GM23338 (cell line): Measurements from ENCODE around the gene GGTLC2. TPM values are rescaled to one million over a fixed set of nuclear protein-coding genes. Genes with fewer than 3 reads are reported as not detected.

ENCODE experiments used
- ATAC-seq: fragments of 200-7000 bp; cut with Tn5 transposase; 3 replicates; pipeline ENCODE4 v1.9.1; 2020
- DNase-seq: peaks from one replicate; pipeline ENCODE4 v3.0.0-alpha.2; 2015; ENCODE audit warnings: low spot score
- H2AFZ ChIP-seq: fragments of 200-600 bp; sonication (generic); 2 replicates; pipeline ENCODE4 v1.8.0; 2016; ENCODE audit warnings: antibody characterized with exemption, mild to moderate bottlenecking, moderate library complexity
- H3F3A ChIP-seq: fragments of 200-600 bp; sonication (generic); replicated peaks from 2 replicates; pipeline ENCODE4 v1.8.0; 2017; ENCODE audit warnings: antibody characterized with exemption, mixed run types, low read depth
- H3K27ac ChIP-seq: fragments of 200-600 bp; sonication (generic); 2 replicates; pipeline ENCODE4 v1.6.1; 2016; ENCODE audit warnings: low read depth
- H3K27me3 ChIP-seq: fragments of 200-600 bp; sonication (generic); 2 replicates; pipeline ENCODE4 v1.8.0; 2016; ENCODE audit warnings: mild to moderate bottlenecking, mixed run types, moderate library complexity; ENCODE audit not compliant: insufficient read depth
- H3K36me3 ChIP-seq: fragments of 200-600 bp; sonication (generic); 2 replicates; pipeline ENCODE4 v1.8.0; 2016; ENCODE audit warnings: mild to moderate bottlenecking; ENCODE audit not compliant: insufficient read depth
- H3K4me1 ChIP-seq: fragments of 200-600 bp; sonication (generic); 2 replicates; pipeline ENCODE4 v1.8.0; 2016; ENCODE audit warnings: mild to moderate bottlenecking, moderate library complexity; ENCODE audit not compliant: insufficient read depth
- H3K4me2 ChIP-seq: fragments of 200-600 bp; sonication (generic); 2 replicates; pipeline ENCODE4 v1.7.1; 2017; ENCODE audit warnings: mixed run types
- H3K4me3 ChIP-seq: fragments of 200-600 bp; sonication (generic); 2 replicates; pipeline ENCODE4 v1.6.1; 2016; ENCODE audit warnings: mixed run types
- H3K79me2 ChIP-seq: fragments of 200-600 bp; sonication (generic); replicated peaks from 2 replicates; pipeline ENCODE4 v1.8.0; 2017; ENCODE audit warnings: mild to moderate bottlenecking; ENCODE audit not compliant: insufficient read depth
- H3K9me2 ChIP-seq: fragments of 200-600 bp; sonication (generic); 2 replicates; pipeline ENCODE4 v1.8.0; 2017; ENCODE audit not compliant: insufficient read depth
- H4K20me1 ChIP-seq: fragments of 200-600 bp; sonication (generic); replicated peaks from 2 replicates; pipeline ENCODE4 v1.8.0; 2017; ENCODE audit warnings: mild to moderate bottlenecking; ENCODE audit not compliant: insufficient read depth
- H3K27ac Mint-ChIP-seq: 2 replicates; pipeline ENCODE4 v1.8.0; 2020; ENCODE audit warnings: inconsistent platforms, mild to moderate bottlenecking, moderate library complexity, mixed read lengths
- H3K27me3 Mint-ChIP-seq: 3 replicates; pipeline ENCODE4 v1.8.0; 2022; ENCODE audit warnings: low read depth, mild to moderate bottlenecking, moderate library complexity, mixed read lengths, inconsistent platforms; ENCODE audit not compliant: insufficient read depth, poor library complexity
- H3K36me3 Mint-ChIP-seq: 3 replicates; pipeline ENCODE4 v1.8.0; 2021; ENCODE audit warnings: low read depth, mild to moderate bottlenecking, inconsistent platforms, moderate library complexity, mixed read lengths
- H3K4me1 Mint-ChIP-seq: 3 replicates; pipeline ENCODE4 v1.8.0; 2020; ENCODE audit warnings: mild to moderate bottlenecking, inconsistent platforms, mixed read lengths
- H3K4me3 Mint-ChIP-seq: 3 replicates; pipeline ENCODE4 v1.8.0; 2021; ENCODE audit warnings: moderate library complexity, mild to moderate bottlenecking, inconsistent platforms, mixed read lengths
- H3K9me3 Mint-ChIP-seq: 3 replicates; pipeline ENCODE4 v1.8.0; 2020; ENCODE audit warnings: moderate library complexity, mild to moderate bottlenecking, inconsistent platforms, mixed read lengths
- CREB1 ChIP-seq: fragments of 250-450 bp; sonication (Bioruptor Pico); IDR thresholded peaks from 2 replicates; pipeline ENCODE4 v1.5.0; 2020; ENCODE audit warnings: low read depth, mild to moderate bottlenecking, moderate library complexity
- EZH2 ChIP-seq: fragments of 200-600 bp; sonication (generic); IDR thresholded peaks from one replicate; pipeline ENCODE4 v1.8.0; 2017; ENCODE audit warnings: antibody characterized with exemption, mild to moderate bottlenecking, low read depth; ENCODE audit not compliant: unreplicated experiment
- EZH2phosphoT487 ChIP-seq: fragments of 200-600 bp; sonication (generic); IDR thresholded peaks from one replicate; pipeline ENCODE4 v1.8.1; 2018; ENCODE audit warnings: antibody characterized with exemption; ENCODE audit not compliant: unreplicated experiment
- JUNB ChIP-seq: IDR thresholded peaks from one replicate; pipeline ENCODE4 v1.6.1; 2016; ENCODE audit warnings: antibody characterized with exemption; ENCODE audit not compliant: unreplicated experiment
- NANOG ChIP-seq: IDR thresholded peaks from 2 replicates; pipeline ENCODE4 v1.6.1; 2016; ENCODE audit warnings: antibody characterized with exemption, borderline replicate concordance
- POLR2AphosphoS5 ChIP-seq: IDR thresholded peaks from 2 replicates; pipeline ENCODE4 v1.6.1; 2016; ENCODE audit warnings: antibody characterized with exemption, low read depth
- STAT1 ChIP-seq: IDR thresholded peaks from one replicate; pipeline ENCODE4 v1.6.1; 2016; ENCODE audit warnings: antibody characterized with exemption; ENCODE audit not compliant: unreplicated experiment
- ZNF114 ChIP-seq: fragments of 250-450 bp; sonication (Bioruptor Pico); IDR thresholded peaks from 2 replicates; pipeline ENCODE4 v1.5.0; 2020; ENCODE audit warnings: mild to moderate bottlenecking, moderate library complexity
- ZNF331 ChIP-seq: fragments of 250-450 bp; sonication (Bioruptor Pico); IDR thresholded peaks from 2 replicates; pipeline ENCODE4 v1.5.0; 2020; ENCODE audit warnings: low read depth, mild to moderate bottlenecking, moderate library complexity
- polyA plus RNA-seq: library from polyadenylated mRNA; unstranded; fragments of >200 nt; fragmentation: Nextera tagmentation; extraction: Ambion mirVana; gene quantifications from 2 replicates; pipeline ENCODE4 v1.2.1, GENCODE V29; 2016
- total RNA-seq: library from RNA; depleted of rRNA; stranded (reverse); fragments of >200 nt; shearing (Covaris generic); gene quantifications from 2 replicates; pipeline ENCODE4 v1.2.3, GENCODE V29; 2014
- TF ChIP-seq, protein P1 (sequence below): IDR thresholded peaks from 2 replicates; pipeline ENCODE4 v1.6.1; 2016; ENCODE audit warnings: antibody characterized with exemption
- TF ChIP-seq, protein P2 (sequence below): IDR thresholded peaks from one replicate; pipeline ENCODE4 v1.6.1; 2018; ENCODE audit warnings: antibody characterized with exemption; ENCODE audit not compliant: unreplicated experiment
- TF ChIP-seq, protein P3 (sequence below), 2 experiments: fragments of 200-600 bp in 1 of 2; sonication (generic) in 1 of 2; conservative IDR thresholded peaks; 2 replicates each; pipeline versions ENCODE4 v1.5.1 to v1.6.1; 2016 to 2017; ENCODE audit warnings: antibody characterized with exemption in 2 of 2, low read depth in 2 of 2, mild to moderate bottlenecking in 2 of 2, moderate library complexity in 1 of 2
- TF ChIP-seq, protein P4 (sequence below): fragments of 250-450 bp; sonication (Bioruptor Pico); IDR thresholded peaks from 2 replicates; pipeline ENCODE4 v1.5.0; 2020; ENCODE audit warnings: mild to moderate bottlenecking, moderate library complexity

Gene GGTLC2
- total and polyA plus RNA-seq, 2 experiments from 2014 or later: not detected

DNA sequence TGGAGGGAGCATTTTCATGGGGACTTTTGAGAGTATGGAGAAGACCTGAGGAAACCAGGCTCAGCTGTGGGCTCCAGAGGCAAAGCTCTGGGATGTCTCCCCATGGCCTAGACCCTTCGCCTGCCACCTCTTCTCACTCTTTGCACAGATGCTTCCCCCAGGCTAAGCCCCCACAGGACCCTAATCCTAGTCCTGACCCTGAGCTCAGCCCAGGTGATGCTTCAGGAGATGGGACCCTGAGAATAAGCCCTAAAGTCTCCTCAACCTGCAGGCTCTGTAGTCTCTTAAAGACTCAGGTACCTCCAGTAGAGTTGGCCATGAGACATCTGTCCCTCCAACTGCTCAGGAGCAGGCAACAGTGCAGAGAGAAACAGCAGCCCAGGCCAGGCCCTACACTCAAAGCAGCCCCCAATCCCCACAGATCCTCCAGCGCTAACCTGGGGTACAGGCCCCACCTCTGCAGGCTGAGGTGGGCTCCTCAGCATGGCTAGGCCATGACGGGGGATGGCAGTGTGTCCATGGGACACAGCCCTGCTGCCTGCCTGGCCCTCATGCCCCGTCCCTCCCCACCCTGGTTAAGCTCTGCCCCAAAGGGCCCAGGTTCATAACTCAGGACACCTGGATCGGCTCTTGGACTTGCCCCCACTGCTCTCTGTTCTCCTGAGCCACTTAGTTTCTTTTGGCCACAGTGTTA is 39.4 kb downstream of the GGTLC2 start:
- peaks cover 5% of the 10 kb centered on the region; the same call in 1 of the 3 replicates for H3K9me3 Mint-ChIP-seq
- peaks cover 74% of the 10 kb centered on the region for H3K27me3 Mint-ChIP-seq
- no peak overlapping the region for H3K4me3 Mint-ChIP-seq
- TF ChIP-seq, protein P1, sequence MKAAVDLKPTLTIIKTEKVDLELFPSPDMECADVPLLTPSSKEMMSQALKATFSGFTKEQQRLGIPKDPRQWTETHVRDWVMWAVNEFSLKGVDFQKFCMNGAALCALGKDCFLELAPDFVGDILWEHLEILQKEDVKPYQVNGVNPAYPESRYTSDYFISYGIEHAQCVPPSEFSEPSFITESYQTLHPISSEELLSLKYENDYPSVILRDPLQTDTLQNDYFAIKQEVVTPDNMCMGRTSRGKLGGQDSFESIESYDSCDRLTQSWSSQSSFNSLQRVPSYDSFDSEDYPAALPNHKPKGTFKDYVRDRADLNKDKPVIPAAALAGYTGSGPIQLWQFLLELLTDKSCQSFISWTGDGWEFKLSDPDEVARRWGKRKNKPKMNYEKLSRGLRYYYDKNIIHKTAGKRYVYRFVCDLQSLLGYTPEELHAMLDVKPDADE: no peak
- TF ChIP-seq NANOG: no peak
- TF ChIP-seq, protein P2, sequence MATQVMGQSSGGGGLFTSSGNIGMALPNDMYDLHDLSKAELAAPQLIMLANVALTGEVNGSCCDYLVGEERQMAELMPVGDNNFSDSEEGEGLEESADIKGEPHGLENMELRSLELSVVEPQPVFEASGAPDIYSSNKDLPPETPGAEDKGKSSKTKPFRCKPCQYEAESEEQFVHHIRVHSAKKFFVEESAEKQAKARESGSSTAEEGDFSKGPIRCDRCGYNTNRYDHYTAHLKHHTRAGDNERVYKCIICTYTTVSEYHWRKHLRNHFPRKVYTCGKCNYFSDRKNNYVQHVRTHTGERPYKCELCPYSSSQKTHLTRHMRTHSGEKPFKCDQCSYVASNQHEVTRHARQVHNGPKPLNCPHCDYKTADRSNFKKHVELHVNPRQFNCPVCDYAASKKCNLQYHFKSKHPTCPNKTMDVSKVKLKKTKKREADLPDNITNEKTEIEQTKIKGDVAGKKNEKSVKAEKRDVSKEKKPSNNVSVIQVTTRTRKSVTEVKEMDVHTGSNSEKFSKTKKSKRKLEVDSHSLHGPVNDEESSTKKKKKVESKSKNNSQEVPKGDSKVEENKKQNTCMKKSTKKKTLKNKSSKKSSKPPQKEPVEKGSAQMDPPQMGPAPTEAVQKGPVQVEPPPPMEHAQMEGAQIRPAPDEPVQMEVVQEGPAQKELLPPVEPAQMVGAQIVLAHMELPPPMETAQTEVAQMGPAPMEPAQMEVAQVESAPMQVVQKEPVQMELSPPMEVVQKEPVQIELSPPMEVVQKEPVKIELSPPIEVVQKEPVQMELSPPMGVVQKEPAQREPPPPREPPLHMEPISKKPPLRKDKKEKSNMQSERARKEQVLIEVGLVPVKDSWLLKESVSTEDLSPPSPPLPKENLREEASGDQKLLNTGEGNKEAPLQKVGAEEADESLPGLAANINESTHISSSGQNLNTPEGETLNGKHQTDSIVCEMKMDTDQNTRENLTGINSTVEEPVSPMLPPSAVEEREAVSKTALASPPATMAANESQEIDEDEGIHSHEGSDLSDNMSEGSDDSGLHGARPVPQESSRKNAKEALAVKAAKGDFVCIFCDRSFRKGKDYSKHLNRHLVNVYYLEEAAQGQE: no peak
- TF ChIP-seq JUNB: no peak
- no peak for TF ChIP-seq ZNF114
- TF ChIP-seq, protein P3, sequence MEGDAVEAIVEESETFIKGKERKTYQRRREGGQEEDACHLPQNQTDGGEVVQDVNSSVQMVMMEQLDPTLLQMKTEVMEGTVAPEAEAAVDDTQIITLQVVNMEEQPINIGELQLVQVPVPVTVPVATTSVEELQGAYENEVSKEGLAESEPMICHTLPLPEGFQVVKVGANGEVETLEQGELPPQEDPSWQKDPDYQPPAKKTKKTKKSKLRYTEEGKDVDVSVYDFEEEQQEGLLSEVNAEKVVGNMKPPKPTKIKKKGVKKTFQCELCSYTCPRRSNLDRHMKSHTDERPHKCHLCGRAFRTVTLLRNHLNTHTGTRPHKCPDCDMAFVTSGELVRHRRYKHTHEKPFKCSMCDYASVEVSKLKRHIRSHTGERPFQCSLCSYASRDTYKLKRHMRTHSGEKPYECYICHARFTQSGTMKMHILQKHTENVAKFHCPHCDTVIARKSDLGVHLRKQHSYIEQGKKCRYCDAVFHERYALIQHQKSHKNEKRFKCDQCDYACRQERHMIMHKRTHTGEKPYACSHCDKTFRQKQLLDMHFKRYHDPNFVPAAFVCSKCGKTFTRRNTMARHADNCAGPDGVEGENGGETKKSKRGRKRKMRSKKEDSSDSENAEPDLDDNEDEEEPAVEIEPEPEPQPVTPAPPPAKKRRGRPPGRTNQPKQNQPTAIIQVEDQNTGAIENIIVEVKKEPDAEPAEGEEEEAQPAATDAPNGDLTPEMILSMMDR (conservative IDR thresholded peaks at IDR 0.05; ENCODE audit: low read depth in 2 of 2): no peak
- no peak for TF ChIP-seq EZH2phosphoT487
- no peak for TF ChIP-seq STAT1
- TF ChIP-seq ZNF331 (CRISPR knock-in tag): no peak
- no peak for TF ChIP-seq POLR2AphosphoS5
- TF ChIP-seq, protein P4, sequence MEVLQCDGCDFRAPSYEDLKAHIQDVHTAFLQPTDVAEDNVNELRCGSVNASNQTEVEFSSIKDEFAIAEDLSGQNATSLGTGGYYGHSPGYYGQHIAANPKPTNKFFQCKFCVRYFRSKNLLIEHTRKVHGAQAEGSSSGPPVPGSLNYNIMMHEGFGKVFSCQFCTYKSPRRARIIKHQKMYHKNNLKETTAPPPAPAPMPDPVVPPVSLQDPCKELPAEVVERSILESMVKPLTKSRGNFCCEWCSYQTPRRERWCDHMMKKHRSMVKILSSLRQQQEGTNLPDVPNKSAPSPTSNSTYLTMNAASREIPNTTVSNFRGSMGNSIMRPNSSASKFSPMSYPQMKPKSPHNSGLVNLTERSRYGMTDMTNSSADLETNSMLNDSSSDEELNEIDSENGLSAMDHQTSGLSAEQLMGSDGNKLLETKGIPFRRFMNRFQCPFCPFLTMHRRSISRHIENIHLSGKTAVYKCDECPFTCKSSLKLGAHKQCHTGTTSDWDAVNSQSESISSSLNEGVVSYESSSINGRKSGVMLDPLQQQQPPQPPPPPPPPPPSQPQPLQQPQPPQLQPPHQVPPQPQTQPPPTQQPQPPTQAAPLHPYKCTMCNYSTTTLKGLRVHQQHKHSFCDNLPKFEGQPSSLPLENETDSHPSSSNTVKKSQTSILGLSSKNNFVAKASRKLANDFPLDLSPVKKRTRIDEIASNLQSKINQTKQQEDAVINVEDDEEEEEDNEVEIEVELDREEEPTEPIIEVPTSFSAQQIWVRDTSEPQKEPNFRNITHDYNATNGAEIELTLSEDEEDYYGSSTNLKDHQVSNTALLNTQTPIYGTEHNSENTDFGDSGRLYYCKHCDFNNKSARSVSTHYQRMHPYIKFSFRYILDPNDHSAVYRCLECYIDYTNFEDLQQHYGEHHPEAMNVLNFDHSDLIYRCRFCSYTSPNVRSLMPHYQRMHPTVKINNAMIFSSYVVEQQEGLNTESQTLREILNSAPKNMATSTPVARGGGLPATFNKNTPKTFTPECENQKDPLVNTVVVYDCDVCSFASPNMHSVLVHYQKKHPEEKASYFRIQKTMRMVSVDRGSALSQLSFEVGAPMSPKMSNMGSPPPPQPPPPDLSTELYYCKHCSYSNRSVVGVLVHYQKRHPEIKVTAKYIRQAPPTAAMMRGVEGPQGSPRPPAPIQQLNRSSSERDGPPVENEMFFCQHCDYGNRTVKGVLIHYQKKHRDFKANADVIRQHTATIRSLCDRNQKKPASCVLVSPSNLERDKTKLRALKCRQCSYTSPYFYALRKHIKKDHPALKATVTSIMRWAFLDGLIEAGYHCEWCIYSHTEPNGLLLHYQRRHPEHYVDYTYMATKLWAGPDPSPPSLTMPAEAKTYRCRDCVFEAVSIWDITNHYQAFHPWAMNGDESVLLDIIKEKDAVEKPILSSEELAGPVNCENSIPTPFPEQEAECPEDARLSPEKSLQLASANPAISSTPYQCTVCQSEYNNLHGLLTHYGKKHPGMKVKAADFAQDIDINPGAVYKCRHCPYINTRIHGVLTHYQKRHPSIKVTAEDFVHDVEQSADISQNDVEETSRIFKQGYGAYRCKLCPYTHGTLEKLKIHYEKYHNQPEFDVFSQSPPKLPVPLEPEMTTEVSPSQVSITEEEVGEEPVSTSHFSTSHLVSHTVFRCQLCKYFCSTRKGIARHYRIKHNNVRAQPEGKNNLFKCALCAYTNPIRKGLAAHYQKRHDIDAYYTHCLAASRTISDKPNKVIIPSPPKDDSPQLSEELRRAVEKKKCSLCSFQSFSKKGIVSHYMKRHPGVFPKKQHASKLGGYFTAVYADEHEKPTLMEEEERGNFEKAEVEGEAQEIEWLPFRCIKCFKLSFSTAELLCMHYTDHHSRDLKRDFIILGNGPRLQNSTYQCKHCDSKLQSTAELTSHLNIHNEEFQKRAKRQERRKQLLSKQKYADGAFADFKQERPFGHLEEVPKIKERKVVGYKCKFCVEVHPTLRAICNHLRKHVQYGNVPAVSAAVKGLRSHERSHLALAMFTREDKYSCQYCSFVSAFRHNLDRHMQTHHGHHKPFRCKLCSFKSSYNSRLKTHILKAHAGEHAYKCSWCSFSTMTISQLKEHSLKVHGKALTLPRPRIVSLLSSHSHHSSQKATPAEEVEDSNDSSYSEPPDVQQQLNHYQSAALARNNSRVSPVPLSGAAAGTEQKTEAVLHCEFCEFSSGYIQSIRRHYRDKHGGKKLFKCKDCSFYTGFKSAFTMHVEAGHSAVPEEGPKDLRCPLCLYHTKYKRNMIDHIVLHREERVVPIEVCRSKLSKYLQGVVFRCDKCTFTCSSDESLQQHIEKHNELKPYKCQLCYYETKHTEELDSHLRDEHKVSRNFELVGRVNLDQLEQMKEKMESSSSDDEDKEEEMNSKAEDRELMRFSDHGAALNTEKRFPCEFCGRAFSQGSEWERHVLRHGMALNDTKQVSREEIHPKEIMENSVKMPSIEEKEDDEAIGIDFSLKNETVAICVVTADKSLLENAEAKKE: no peak
- TF ChIP-seq CREB1: no peak
- TF ChIP-seq EZH2: no peak
- no peak overlapping the region for H3K27ac Mint-ChIP-seq
- Histone ChIP-seq H3K9me2 (no peaks in the 10 kb centered on the region), H4K20me1 (no peaks in the 10 kb centered on the region), H2AFZ (no peak overlapping the region), H3K27ac (no peak overlapping the region), H3K4me2 (no peak overlapping the region), H3K79me2 (no peaks in the 10 kb centered on the region), H3K4me3 (no peak overlapping the region), H3K27me3 (peaks cover 93% of the 10 kb centered on the region), H3K36me3 (no peaks in the 10 kb centered on the region), H3K4me1 (no peaks in the 10 kb centered on the region), H3F3A (no peaks in the 10 kb centered on the region)
- ATAC-seq: no peak
- H3K36me3 Mint-ChIP-seq: no peaks in the 10 kb centered on the region
- DNase-seq: no peak
- no peaks in the 10 kb centered on the region for H3K4me1 Mint-ChIP-seq
